GM08714 (cell line): Measurements from ENCODE around the gene BTBD9.

Source experiments
- H3K4me3 ChIP-seq: fragments of 200-500 bp; sonication (Bioruptor generic); 2 replicates; pipeline ENCODE4 v1.5.1; 2014; ENCODE audit warnings: mild to moderate bottlenecking, low read length, inconsistent platforms
- ZNF274 ChIP-seq: IDR thresholded peaks from 2 replicates; pipeline ENCODE4 v1.6.1; 2012; ENCODE audit warnings: mild to moderate bottlenecking, low read depth, low read length

The BTBD9 gene

GRCh38 chr6:38671885-38672467, 32.2 kb upstream of the BTBD9 start:
- TF ChIP-seq ZNF274, result no peak
- no peak overlapping the region for H3K4me3 ChIP-seq

GRCh38 chr6:38658418-38659167, 18.9 kb upstream of the BTBD9 start:
- no peak for TF ChIP-seq ZNF274
- H3K4me3 ChIP-seq, result no peak overlapping the region

- TF ChIP-seq ZNF274, result no peak
- H3K4me3 ChIP-seq, result no peak overlapping the region
Measured at GRCh38 chr6:38656896-38657295, 17.2 kb upstream of the BTBD9 start.

- no peak for TF ChIP-seq ZNF274
- H3K4me3 ChIP-seq, result no peak overlapping the region
Measured at GRCh38 chr6:38654263-38654662, 14.5 kb upstream of the BTBD9 start.

- H3K4me3 ChIP-seq, result no peak overlapping the region
- no peak for TF ChIP-seq ZNF274
Measured at GRCh38 chr6:38651121-38651784, 11.5 kb upstream of the BTBD9 start.

- TF ChIP-seq ZNF274, result no peak
Measured at GRCh38 chr6:38650207-38650752, 10.6 kb upstream of the BTBD9 start.

GRCh38 chr6:38649744-38650143, 10.0 kb upstream of the BTBD9 start:
- TF ChIP-seq ZNF274, result no peak
- H3K4me3 ChIP-seq, result no peak overlapping the region

More at GRCh38 chr6:38650207-38650752, 10.6 kb upstream of the BTBD9 start:
- no peak overlapping the region for H3K4me3 ChIP-seq

GRCh38 chr6:38648629-38649028, 8.9 kb upstream of the BTBD9 start:
- no peak for TF ChIP-seq ZNF274
- H3K4me3 ChIP-seq, result no peak overlapping the region

- H3K4me3 ChIP-seq, result no peak overlapping the region
- no peak for TF ChIP-seq ZNF274
Measured at GRCh38 chr6:38646166-38646878, 6.6 kb upstream of the BTBD9 start.

GRCh38 chr6:38644951-38645350, 5.2 kb upstream of the BTBD9 start:
- H3K4me3 ChIP-seq, result no peak overlapping the region
- TF ChIP-seq ZNF274, result no peak

GRCh38 chr6:38640216-38640909, 634 bp upstream of the BTBD9 start:
- no peak for TF ChIP-seq ZNF274
- peak overlapping the region; percentile 84 for H3K4me3 ChIP-seq

- H3K4me3 ChIP-seq, result peak overlapping the region; percentile 84
- no peak for TF ChIP-seq ZNF274
Measured at GRCh38 chr6:38638941-38639497, 710 bp downstream of the BTBD9 start.

GRCh38 chr6:38637756-38638155, 2.0 kb downstream of the BTBD9 start:
- no peak for TF ChIP-seq ZNF274
- no peak overlapping the region for H3K4me3 ChIP-seq

- no peak for TF ChIP-seq ZNF274
- H3K4me3 ChIP-seq, result no peak overlapping the region
Measured at GRCh38 chr6:38636027-38636426, 3.7 kb downstream of the BTBD9 start.
